ENCODE measurements around the gene BANP.
"Not testable (repeated sequence)": the region's sequence is repeated elsewhere in the genome, so short reads cannot be mapped to it uniquely, and the experiment has no call there.

Gene BANP

GRCh38 chr16:88016386-88016785, 65.2 kb downstream of the BANP start:
- peaks cover 20% of the 10 kb centered on the region for H3K4me1 ChIP-seq (ENCODE audit: control insufficient read depth, insufficient read depth, low read length)
- not testable (repeated sequence) for H3K27me3 ChIP-seq (ENCODE audit: control insufficient read depth, insufficient read depth, low read length); H3K4me2 ChIP-seq (ENCODE audit: low read length); H3K9ac ChIP-seq (ENCODE audit: low read depth, low read length); H3K4me3 ChIP-seq (ENCODE audit: low read length); H3K36me3 ChIP-seq (ENCODE audit: insufficient read depth, low read length); H3K9me3 ChIP-seq (replicated peaks; ENCODE audit: low read length)

- Histone ChIP-seq H3K9me3 (replicated peaks; ENCODE audit: low read length) (no peaks in the 10 kb centered on the region), H3K4me2 (ENCODE audit: low read length) (no peak overlapping the region), H3K36me3 (ENCODE audit: insufficient read depth, low read length) (peaks cover 3% of the 10 kb centered on the region), H3K4me1 (ENCODE audit: control insufficient read depth, insufficient read depth, low read length) (peaks cover 20% of the 10 kb centered on the region), H3K9ac (ENCODE audit: low read depth, low read length) (no peak overlapping the region), H3K4me3 (ENCODE audit: low read length) (no peak overlapping the region), H3K27me3 (ENCODE audit: control insufficient read depth, insufficient read depth, low read length) (no peaks in the 10 kb centered on the region)
Measured at GRCh38 chr16:88016964-88017363, 65.7 kb downstream of the BANP start.

GRCh38 chr16:88017587-88018101, 66.4 kb downstream of the BANP start:
- no peaks in the 10 kb centered on the region for H3K9me3 ChIP-seq (replicated peaks; ENCODE audit: low read length)
- H3K27me3 ChIP-seq (ENCODE audit: control insufficient read depth, insufficient read depth, low read length) = no peaks in the 10 kb centered on the region
- H3K4me1 ChIP-seq (ENCODE audit: control insufficient read depth, insufficient read depth, low read length) = peaks cover 20% of the 10 kb centered on the region
- no peak overlapping the region for H3K4me2 ChIP-seq (ENCODE audit: low read length)
- H3K4me3 ChIP-seq (ENCODE audit: low read length) = no peak overlapping the region
- no peaks in the 10 kb centered on the region for H3K36me3 ChIP-seq (ENCODE audit: insufficient read depth, low read length)
- H3K9ac ChIP-seq (ENCODE audit: low read depth, low read length) = no peak overlapping the region

DNA sequence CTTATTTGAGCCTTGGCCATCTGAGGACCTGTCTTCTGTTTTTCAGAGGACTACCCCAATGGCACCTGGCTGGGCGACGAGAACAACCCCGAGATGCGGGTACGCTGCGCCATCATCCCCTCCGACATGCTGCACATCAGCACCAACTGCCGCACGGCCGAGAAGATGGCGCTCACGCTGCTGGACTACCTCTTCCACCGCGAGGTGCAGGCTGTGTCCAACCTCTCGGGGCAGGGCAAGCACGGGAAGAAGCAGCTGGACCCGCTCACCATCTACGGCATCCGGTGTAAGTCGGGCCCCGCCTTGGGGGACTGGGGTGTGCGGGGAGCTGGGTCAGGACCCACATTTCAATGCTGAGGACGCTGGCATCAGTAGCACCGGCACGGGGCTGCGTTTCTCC, 67.1 kb downstream of the BANP start:
- H3K4me1 ChIP-seq (ENCODE audit: control insufficient read depth, insufficient read depth, low read length) = peaks cover 19% of the 10 kb centered on the region
- H3K9me3 ChIP-seq (replicated peaks; ENCODE audit: low read length); H3K9ac ChIP-seq (ENCODE audit: low read depth, low read length); H3K4me2 ChIP-seq (ENCODE audit: low read length); H3K27me3 ChIP-seq (ENCODE audit: control insufficient read depth, insufficient read depth, low read length); H3K4me3 ChIP-seq (ENCODE audit: low read length); H3K36me3 ChIP-seq (ENCODE audit: insufficient read depth, low read length): not testable (repeated sequence)

- not testable (repeated sequence) for H3K36me3 ChIP-seq (ENCODE audit: insufficient read depth, low read length); H3K4me3 ChIP-seq (ENCODE audit: low read length); H3K4me2 ChIP-seq (ENCODE audit: low read length); H3K27me3 ChIP-seq (ENCODE audit: control insufficient read depth, insufficient read depth, low read length); H3K9me3 ChIP-seq (replicated peaks; ENCODE audit: low read length); H3K9ac ChIP-seq (ENCODE audit: low read depth, low read length)
- H3K4me1 ChIP-seq (ENCODE audit: control insufficient read depth, insufficient read depth, low read length) = peaks cover 11% of the 10 kb centered on the region
Measured at GRCh38 chr16:88019041-88019820, 68.0 kb downstream of the BANP start.

GRCh38 chr16:88019821-88020515, 68.7 kb downstream of the BANP start:
- Histone ChIP-seq H3K36me3 (ENCODE audit: insufficient read depth, low read length) (no peaks in the 10 kb centered on the region), H3K9ac (ENCODE audit: low read depth, low read length) (no peak overlapping the region), H3K4me3 (ENCODE audit: low read length) (no peak overlapping the region), H3K9me3 (replicated peaks; ENCODE audit: low read length) (no peaks in the 10 kb centered on the region), H3K27me3 (ENCODE audit: control insufficient read depth, insufficient read depth, low read length) (no peaks in the 10 kb centered on the region), H3K4me1 (ENCODE audit: control insufficient read depth, insufficient read depth, low read length) (peaks cover 11% of the 10 kb centered on the region), H3K4me2 (ENCODE audit: low read length) (no peak overlapping the region)

GRCh38 chr16:88020516-88020885, 69.3 kb downstream of the BANP start:
- no peaks in the 10 kb centered on the region for H3K27me3 ChIP-seq (ENCODE audit: control insufficient read depth, insufficient read depth, low read length)
- no peaks in the 10 kb centered on the region for H3K36me3 ChIP-seq (ENCODE audit: insufficient read depth, low read length)
- no peaks in the 10 kb centered on the region for H3K9me3 ChIP-seq (replicated peaks; ENCODE audit: low read length)
- peaks cover 11% of the 10 kb centered on the region for H3K4me1 ChIP-seq (ENCODE audit: control insufficient read depth, insufficient read depth, low read length)
- H3K4me3 ChIP-seq (ENCODE audit: low read length) = no peak overlapping the region
- no peak overlapping the region for H3K4me2 ChIP-seq (ENCODE audit: low read length)
- no peak overlapping the region for H3K9ac ChIP-seq (ENCODE audit: low read depth, low read length)

DNA sequence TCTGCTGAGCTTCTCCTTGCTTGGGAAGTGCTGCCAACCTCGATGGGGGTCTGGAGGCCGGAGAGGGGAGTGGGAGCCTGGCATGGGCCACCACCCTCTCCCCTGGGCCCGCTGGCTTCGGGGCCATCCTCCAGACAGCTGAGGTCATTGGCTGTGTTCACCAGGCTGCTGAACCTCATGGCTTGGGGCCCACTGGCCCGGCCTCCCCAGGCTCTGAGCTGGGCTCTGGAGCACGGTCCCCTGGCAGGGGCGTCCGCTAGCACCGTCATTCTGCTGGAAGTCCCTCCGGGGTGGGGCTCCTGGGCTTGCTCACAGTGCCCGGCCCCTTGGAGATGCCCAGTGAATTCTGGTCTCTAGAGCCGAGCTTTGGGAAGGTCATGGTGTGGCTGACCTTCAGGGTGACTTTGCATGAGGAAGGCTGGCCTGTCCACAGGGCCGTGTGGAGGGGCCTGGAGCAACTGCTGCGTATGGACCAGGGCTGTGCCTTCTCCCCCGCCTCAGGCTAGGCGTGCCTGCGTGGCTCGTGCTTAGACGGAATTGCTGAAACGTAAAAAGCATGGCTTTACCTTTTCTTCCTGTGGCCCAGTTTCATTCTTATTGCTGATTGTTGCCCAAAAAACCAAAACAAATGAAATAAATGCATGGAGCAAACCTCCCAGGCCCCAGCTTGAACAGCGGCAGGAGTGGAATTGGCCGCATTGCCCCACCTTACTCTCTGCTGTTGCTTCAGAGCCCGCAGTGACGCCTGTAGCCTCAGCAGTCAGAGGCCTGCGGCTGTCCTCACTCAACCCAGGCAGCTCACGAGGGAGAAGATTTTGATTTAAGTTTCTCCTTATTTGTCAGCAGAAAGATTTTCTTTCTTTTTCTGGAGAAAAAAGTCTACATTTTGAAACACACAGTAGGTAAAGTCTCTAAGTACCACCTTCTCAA, 70.1 kb downstream of the BANP start:
- H3K36me3 ChIP-seq (ENCODE audit: insufficient read depth, low read length); H3K27me3 ChIP-seq (ENCODE audit: control insufficient read depth, insufficient read depth, low read length); H3K9me3 ChIP-seq (replicated peaks; ENCODE audit: low read length); H3K4me3 ChIP-seq (ENCODE audit: low read length); H3K9ac ChIP-seq (ENCODE audit: low read depth, low read length); H3K4me2 ChIP-seq (ENCODE audit: low read length): not testable (repeated sequence)
- H3K4me1 ChIP-seq (ENCODE audit: control insufficient read depth, insufficient read depth, low read length) = peaks cover 13% of the 10 kb centered on the region

DNA sequence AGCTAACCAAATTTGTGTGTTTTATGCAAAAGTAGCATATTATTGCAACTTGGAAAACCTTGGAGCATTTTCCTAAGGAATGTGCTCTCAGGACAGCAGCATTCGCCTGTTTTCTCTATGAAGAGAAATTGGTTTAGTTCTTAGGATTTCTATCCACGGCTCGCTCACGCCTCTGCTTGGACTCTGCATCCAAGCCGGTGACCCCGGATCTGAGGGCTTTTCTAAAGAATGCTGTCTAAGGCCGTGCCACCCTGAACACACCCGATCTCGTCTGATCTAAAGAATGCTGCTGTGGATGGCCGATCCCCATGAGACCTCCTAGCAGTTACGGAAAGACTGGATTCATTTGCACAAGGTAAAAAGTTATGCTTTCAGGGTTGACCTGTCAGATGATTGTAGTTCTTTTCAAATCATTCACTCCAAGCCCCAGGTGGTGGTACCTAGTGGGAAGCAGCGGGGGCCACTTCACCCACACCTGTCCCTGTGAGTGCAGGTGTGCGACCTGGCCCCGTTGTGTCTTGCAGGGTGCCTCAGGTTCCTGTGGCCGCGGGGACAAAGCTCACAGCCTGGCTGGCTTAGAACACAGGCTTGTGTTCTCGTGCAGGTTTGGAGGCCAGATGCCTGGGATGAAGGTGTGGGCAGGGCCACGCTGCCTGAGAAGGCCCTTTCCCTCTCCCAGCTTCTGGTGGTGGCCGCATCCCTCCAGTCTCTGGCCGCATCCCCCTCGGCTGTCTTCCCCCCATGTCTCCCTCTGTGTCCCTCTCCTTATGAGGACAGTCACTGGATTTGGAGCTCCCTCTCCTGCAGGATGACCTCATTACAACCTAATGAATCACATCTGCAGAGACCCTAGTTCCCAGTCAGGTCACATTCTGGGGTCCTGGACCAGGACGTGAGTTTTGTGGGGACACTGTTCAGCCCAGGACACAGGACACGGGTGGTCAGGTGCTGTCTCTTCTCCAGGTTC, 71.1 kb downstream of the BANP start:
- Histone ChIP-seq H3K9me3 (replicated peaks; ENCODE audit: low read length) (no peaks in the 10 kb centered on the region), H3K4me3 (ENCODE audit: low read length) (no peak overlapping the region), H3K4me2 (ENCODE audit: low read length) (no peak overlapping the region), H3K4me1 (ENCODE audit: control insufficient read depth, insufficient read depth, low read length) (peaks cover 13% of the 10 kb centered on the region), H3K9ac (ENCODE audit: low read depth, low read length) (no peak overlapping the region), H3K27me3 (ENCODE audit: control insufficient read depth, insufficient read depth, low read length) (no peaks in the 10 kb centered on the region), H3K36me3 (ENCODE audit: insufficient read depth, low read length) (no peaks in the 10 kb centered on the region)

DNA sequence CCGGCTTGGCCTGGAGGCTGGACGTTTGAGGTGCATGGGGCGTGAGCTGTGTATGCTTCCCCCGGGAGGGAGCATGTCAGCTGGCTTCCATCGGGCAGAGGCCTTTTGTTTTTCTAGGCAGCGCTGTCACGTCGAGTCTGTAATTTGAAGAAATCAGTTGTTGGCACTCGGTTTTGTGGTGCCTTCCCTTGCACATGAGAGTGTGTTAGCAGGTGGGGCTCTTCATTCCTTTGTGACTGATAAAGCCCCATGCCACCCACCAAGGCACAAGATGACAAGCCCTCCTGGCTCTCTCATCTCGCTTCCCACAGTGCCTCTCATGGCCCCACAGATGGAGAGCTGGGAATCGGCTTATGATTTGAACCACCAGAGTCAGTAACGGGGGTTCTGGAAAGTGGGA, 72.1 kb downstream of the BANP start:
- H3K27me3 ChIP-seq (ENCODE audit: control insufficient read depth, insufficient read depth, low read length) = no peaks in the 10 kb centered on the region
- peaks cover 4% of the 10 kb centered on the region for H3K36me3 ChIP-seq (ENCODE audit: insufficient read depth, low read length)
- no peak overlapping the region for H3K9ac ChIP-seq (ENCODE audit: low read depth, low read length)
- H3K9me3 ChIP-seq (replicated peaks; ENCODE audit: low read length) = no peaks in the 10 kb centered on the region
- H3K4me1 ChIP-seq (ENCODE audit: control insufficient read depth, insufficient read depth, low read length) = peaks cover 13% of the 10 kb centered on the region
- H3K4me3 ChIP-seq (ENCODE audit: low read length) = no peak overlapping the region
- H3K4me2 ChIP-seq (ENCODE audit: low read length) = no peak overlapping the region
